22Rv1 (cell line): ENCODE measurements around the gene ADGRG6.

ENCODE experiments used
- H3K27ac ChIP-seq: fragments of 450-650 bp; 2 replicates; pipeline ENCODE4 v1.5.1; 2017
- ZFX ChIP-seq: fragments of 450-650 bp; IDR thresholded peaks from 2 replicates; pipeline ENCODE4 v1.6.1; 2017; ENCODE audit warnings: antibody characterized with exemption, borderline replicate concordance
- TF ChIP-seq, protein P1 (sequence below): fragments of 450-650 bp; IDR thresholded peaks from 2 replicates; pipeline ENCODE4 v1.5.1; 2017; ENCODE audit warnings: mild to moderate bottlenecking

The ADGRG6 gene

DNA sequence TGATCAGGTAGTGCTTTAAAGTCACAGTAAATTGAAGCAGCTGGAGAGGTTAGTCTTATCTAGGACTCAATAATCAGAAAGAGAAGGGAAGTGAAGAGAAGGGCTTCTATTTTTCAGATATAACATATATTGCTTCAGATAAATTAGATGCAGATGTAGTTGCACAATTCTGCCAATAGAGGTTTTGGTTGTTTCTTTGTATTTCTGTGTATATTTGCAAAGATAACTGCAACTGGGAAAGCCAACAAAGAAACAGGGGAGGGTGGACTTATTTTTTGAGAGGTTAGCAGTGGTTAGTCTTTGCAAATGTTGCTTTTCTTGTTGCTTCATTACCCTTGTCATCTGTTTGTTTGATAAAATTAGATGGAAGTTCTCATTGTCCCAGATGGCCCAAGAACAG, 106.6 kb downstream of the ADGRG6 start:
- TF ChIP-seq, protein P1, sequence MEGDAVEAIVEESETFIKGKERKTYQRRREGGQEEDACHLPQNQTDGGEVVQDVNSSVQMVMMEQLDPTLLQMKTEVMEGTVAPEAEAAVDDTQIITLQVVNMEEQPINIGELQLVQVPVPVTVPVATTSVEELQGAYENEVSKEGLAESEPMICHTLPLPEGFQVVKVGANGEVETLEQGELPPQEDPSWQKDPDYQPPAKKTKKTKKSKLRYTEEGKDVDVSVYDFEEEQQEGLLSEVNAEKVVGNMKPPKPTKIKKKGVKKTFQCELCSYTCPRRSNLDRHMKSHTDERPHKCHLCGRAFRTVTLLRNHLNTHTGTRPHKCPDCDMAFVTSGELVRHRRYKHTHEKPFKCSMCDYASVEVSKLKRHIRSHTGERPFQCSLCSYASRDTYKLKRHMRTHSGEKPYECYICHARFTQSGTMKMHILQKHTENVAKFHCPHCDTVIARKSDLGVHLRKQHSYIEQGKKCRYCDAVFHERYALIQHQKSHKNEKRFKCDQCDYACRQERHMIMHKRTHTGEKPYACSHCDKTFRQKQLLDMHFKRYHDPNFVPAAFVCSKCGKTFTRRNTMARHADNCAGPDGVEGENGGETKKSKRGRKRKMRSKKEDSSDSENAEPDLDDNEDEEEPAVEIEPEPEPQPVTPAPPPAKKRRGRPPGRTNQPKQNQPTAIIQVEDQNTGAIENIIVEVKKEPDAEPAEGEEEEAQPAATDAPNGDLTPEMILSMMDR, result peak; percentile 21; the same call in 1 of the 2 replicates
- TF ChIP-seq ZFX, result no peak
- H3K27ac ChIP-seq, result no peak overlapping the region

- TF ChIP-seq, protein P1, result no peak
- no peak for TF ChIP-seq ZFX
- H3K27ac ChIP-seq, result no peak overlapping the region
Measured at GRCh38 chr6:142409794-142410193, 108.0 kb downstream of the ADGRG6 start.

DNA sequence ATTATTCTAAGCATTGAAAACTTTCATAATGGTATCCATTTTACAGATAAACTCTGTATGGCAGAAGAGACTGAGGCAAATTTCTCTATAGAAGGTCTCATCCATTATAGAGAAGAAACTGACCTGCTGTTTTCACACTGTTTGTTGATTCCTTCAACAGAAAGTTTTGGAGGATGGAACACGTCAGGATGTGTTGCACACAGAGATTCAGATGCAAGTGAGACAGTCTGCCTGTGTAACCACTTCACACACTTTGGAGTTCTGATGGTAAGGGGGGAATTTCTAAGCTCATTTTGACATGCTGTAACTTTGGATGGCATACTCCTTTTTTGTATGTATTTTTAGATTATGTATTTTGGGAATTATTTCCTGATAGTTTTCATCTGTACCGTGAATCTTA, 109.3 kb downstream of the ADGRG6 start:
- TF ChIP-seq ZFX, result no peak
- TF ChIP-seq, protein P1, result no peak
- H3K27ac ChIP-seq, result no peak overlapping the region

DNA sequence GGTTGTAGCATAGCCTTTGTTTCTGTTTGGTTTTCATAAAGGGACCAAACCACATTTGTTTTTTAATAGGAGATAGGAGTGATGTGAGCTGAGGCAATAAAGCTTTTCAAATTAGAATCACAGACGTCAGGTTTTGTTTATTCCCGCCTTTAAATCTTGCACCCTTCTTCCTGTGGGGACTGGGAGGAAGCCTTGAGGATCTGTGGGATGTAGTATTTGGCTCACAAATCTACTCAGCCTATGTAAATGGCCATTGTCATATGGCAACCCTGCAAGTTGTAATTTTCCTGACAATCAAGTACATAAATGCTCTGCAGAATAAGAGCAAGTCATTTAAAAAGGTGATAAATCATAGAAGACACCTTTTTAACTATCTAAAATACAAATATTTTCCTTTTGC, 110.4 kb downstream of the ADGRG6 start:
- no peak overlapping the region for H3K27ac ChIP-seq
- TF ChIP-seq, protein P1, result no peak
- TF ChIP-seq ZFX, result no peak

GRCh38 chr6:142412658-142413057, 110.9 kb downstream of the ADGRG6 start:
- TF ChIP-seq, protein P1, result no peak
- no peak for TF ChIP-seq ZFX
- H3K27ac ChIP-seq, result no peak overlapping the region

GRCh38 chr6:142413111-142413510, 111.3 kb downstream of the ADGRG6 start:
- no peak overlapping the region for H3K27ac ChIP-seq
- TF ChIP-seq, protein P1, result no peak
- no peak for TF ChIP-seq ZFX

GRCh38 chr6:142414462-142415250, 112.8 kb downstream of the ADGRG6 start:
- no peak for TF ChIP-seq ZFX
- TF ChIP-seq, protein P1, result no peak
- H3K27ac ChIP-seq, result no peak overlapping the region
